ENCODE data around the gene SPATA45.

The SPATA45 gene

DNA sequence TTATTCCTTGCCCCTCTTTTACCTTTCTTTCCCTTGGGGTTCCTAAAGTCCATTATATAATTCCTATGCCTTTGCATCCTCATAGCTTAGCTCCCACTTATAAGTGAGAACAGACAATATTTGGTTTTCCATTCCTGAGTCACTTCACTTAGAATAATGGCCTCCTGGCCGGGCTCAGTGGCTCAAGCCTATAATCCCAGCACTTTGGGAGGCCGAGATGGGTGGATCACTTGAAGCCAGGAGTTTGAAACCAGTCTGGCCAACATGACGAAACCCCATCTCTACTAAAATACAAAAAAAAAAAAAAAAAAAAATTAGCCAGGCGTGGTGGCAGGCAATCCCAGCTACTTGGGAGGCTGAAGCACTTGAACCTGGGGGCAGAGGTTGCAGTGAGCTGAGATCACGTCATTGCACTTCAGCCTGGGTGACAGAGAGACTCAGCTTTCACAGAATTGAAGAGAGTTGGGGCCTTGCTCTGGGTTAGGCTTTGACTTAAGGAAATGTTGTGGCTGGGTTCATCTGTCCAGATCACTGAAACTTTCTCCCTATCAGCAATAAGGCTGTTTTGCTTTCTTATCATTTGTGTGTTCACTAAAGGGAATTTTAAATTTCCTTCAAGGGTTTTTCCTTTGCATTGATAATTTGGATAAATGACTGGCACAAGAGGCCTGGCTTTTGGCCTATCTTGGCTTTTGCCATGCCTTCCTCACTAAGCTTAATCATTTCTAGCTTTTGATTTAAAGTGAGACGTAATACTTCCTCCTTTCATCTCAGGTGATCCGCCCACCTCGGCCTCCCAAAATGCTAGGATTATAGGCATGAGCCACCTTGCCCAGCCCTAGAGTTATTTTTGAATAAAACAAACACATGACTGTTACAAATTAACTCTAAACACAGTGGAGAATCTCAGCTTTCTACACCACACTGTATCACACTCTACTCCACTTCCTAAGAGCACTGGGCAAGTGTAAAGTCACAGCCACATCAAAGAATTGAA is 13.9 kb downstream of the SPATA45 start:
- in situ Hi-C loops (cut with HindIII; ENCODE audit: low sequenced_read_pairs) = loop anchor here (5.0 kb wide), 2 partner anchors 51 to 59 kb away; no protein-coding TSS in a partner anchor

DNA sequence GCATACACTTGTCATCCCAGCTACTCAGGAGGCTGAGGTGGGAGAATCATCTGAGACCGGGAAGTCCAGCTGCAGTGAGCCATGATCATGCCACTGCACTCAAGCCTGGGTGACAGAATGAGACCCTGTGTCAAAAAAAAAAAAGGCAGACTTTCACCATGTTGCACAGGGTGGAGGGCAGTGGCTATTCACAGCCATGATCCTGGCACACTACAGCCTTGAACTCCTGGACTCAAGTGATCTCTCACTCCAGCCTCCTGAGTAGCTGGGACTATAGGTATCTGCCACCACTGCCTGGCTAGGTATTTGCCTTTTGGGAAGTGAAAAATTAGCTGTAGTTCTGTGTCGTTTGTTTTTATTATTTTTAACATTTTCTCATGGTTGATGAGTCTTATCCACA is 19.1 kb downstream of the SPATA45 start:
- in situ Hi-C loops (cut with HindIII; ENCODE audit: low sequenced_read_pairs) = no loop called here

DNA sequence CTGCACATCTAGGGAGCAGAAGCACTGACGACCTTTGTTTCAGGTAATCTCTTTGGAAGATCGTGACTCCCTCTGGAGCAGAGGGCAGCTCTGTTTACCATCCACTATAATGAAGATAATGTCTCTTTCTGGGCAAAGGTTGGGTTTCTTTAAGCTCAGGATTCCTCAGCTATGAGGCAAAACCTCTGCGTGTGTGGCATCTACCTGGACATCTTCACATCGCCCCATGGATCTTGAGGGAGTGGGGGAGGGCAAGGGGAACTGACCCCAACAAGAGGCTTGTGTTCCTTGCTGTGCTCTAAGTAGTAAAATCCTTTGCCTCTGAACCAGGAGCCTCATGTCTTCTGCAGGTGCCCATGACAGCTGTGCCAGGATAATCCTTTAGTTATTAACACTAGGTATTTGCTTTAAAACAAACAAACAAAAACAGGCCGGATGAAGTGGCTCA is 19.6 kb downstream of the SPATA45 start:
- in situ Hi-C loops (cut with HindIII; ENCODE audit: low sequenced_read_pairs) = no loop called here

DNA sequence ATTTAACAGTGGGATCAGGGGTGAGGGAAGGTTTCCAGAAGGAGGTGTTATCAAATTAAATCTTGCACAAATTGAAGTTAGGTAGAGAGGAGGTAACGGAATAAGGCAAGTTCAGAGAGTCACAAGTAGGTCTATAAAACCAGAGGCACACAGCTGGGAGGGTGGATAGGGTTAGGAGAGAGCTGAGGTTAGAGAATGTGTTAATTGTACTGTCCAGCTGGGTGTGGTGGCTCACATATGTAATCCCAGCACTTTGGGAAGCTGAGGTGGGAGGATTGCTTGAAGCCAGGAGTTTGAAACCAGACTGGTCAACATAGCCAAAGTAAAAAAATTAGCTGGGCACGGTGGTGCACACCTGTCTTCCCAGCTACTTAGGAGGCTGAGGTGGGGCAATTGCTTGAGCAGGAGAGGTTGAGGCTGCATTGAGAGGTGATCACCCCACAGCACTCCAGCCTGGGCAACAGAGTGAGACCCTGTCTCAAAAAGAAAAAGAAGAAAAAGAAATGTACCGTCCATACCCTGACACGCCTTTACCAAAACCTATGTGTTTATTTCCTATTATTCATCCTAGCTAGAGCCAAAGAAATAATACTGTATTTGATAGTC is 20.2 kb downstream of the SPATA45 start:
- in situ Hi-C loops (cut with HindIII; ENCODE audit: low sequenced_read_pairs) = no loop called here

DNA sequence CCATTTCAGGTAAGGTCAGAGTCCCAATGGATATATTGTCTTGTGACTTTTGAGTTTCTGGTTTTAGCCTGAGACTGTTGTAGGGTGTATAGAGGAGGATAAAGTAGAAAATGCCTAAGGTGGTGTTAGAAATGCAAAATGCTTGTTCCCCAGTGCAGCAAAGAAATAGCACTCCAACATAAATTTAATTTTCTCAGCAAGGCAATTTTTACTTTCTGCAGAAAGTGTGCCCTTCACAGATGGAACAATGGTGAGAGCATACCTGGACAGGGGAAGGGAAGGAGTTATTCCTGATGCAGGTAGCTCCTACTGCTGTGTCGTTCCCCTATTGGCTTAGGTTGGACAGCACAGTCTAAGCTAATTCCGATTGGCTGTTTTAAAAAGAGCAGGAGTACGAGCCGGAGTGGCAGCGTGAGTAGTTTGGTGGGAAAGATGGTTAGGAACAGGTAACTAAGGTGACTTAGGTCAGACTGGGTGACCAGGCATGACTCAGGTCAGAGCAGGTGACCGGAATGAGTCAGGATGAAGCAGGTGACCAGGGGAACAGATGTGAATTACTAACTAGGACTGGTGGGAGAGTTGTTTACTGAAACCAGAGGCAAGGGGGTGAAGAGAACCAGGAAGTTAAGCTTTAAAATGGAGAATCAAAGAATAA is 21.5 kb downstream of the SPATA45 start:
- in situ Hi-C loops (cut with HindIII; ENCODE audit: low sequenced_read_pairs) = no loop called here

DNA sequence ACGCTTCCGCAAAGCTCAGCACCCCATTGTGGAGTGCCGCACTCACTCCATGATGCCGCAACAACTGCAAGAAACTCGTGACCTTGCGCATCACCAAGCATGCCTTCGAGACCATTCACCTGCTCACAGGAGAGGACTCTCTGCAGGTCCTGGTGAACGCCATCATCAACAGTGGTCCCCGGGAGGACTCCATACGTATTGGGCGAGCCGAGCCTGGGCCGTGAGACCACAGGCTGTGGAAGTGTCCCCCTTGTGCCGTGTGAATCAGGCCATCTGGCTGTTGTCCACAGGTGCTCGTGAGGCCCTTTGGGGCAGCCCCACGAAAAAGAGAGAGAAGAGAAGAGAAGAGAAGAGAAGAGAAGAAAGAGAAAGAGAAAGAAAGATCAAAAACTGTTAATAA is 23.2 kb downstream of the SPATA45 start:
- in situ Hi-C loops (cut with HindIII; ENCODE audit: low sequenced_read_pairs) = no loop called here

DNA sequence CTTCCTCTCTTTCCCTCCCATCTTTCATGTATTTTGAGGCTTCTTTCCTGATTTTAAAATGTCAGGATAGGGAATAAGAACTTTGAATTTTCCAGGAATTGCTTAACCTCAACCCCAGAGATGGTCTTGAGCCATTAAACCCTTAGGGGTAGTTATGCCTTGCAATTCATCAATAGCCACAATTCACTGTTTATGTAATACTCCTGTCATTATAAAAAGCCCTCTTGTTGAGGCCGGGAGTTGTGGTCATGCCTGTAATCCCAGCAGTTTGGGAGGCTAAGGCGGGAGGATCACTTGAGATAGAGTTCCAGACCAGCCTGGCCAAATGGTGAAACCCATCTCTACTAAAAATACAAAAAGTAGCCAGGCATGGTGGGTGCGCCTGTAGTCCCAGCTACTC is 24.5 kb downstream of the SPATA45 start:
- in situ Hi-C loops (cut with HindIII; ENCODE audit: low sequenced_read_pairs) = no loop called here

DNA sequence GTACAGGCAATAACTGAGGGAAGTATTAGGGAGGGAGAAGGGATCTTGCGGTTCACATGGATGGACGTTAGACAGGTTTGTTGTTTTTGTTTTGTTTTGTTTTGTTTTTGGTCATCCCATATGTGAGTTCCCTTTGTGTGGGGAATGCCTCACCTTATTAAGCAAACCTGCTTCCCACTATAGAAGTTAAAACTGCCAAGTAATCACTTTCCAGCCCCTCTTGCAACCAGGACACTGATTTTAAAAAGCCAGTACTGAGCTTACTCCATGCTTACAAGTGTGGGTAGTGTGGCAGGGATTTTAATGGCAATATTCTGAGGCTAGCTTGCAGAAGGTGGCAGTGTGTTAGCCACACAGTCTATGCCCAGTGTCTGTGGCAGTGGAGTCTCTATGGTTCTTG is 26.5 kb downstream of the SPATA45 start:
- in situ Hi-C loops (cut with HindIII; ENCODE audit: low sequenced_read_pairs) = no loop called here

DNA sequence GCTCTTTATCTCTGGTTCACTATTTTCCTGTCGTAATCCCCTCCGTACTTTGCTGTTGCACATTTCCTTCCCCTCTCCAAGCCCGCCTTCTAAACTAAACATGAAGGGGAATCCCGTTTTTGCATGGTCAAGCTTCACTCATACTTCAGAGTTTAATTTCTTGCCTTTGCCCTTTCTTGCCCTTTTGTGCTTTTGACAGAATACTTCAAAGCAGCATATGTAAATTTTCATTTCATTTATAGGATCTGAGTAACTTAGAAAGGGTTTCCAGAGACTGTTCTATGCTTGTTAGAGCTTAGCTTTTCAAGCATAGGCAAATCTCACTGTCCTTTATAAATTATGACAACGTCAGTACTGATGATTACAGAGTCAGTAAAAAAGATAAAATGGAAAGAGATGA is 27.7 kb downstream of the SPATA45 start:
- in situ Hi-C loops (cut with HindIII; ENCODE audit: low sequenced_read_pairs) = no loop called here

DNA sequence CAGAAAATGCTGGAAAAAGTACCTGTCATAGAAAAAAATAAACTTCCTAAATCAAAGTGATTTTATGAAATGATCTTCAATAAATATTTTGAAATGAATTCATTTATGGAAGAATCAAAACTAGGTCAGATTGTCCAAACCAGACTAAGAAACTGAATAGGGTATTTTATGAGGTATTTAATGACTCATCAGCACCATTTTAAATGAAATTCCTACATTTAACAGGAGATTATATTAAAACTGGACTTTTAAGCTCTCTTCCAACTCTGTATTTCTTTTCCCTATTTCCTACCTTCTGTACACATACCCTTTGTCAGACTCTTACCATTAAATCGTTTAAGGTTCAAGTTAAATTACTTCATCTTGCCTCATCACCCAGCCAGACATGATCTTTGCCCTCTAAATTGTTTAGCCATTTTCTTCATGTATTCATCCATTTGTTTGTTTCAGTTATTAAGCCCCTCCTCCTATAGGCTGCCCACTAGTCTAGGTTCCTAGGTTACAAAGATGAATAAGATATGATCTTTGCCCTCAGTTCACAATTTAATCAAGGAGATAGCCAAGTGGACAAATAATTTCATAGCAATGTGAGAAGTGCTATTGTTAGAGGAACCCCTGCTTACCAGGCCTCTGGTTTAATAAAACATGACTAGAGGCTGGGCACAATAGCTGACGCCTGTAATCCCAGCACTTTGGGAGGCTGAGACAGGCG is 30.7 kb downstream of the SPATA45 start:
- in situ Hi-C loops (cut with HindIII; ENCODE audit: low sequenced_read_pairs) = no loop called here

DNA sequence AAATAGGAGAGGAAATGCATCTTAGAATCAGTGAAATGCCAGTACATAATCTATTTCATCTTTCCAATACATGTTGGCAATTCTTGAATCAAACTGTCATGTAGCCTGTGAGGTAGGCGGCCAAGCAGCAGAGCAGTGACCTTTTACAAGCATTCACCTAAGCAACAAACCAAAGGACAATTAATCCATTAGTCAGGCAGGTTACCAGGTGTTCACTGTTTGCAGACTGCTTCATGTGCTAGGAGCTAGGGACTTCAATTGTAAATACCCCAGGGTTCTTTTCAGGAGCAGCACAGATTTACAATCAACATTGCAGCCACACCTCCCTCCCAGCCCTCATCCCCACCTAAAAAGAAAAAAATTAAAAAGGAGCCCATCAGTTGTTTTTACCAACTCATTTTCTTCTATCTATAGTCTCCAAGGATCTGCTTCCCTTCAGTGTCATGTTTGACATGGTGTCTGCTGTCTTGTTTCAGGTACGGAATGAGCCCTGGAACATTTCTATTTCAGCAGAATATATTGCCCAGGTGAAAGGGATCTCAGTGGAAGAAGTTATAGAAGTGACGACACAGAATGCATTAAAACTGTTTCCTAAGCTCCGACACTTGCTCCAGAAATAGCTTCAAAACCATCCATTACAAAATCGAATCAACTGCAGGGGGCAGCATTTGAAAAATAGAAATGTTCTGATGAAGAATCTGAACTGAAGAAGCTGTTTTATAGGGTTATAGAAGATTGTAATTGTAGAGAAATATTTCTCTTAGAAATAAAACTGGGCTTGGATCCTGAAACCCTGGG is 32.7 kb downstream of the SPATA45 start:
- in situ Hi-C loops (cut with HindIII; ENCODE audit: low sequenced_read_pairs) = no loop called here

DNA sequence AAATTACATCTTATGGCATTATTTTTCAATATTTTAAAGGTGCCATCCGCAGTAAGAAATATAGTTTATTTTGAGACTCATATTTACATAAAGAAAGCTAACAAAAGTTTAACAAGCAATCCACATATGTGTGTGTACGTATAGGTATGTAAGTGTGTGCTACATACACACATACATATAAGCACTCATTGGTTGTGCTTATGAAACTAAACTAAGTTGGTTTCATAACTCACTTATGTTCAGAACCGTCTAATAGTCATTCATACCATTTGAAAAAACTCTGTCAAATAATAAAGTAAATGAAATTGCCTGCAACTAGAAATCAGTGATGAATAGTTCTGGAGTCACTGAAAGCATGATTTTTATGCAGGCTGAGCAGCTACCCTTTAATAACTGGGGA is 41.7 kb downstream of the SPATA45 start:
- in situ Hi-C loops (cut with HindIII; ENCODE audit: low sequenced_read_pairs) = no loop called here

DNA sequence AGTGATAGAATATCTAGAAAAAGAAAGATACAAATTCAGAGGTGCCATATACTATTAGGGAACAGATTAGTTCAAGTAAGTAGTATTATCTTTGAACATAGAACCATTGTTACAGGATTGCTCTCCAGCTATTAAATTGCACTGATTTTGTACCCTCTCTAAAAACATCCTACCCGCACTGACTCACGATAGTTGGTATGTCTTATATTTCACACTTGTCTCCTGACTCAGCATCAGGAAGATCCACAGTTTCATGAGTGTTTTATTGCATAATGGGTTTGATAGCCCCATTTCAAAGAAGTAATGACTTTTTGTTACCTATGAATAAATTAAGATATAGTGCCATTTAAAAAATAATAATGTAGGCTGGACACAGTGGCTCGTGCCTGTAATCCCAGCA is 49.8 kb downstream of the SPATA45 start:
- in situ Hi-C loops (cut with HindIII; ENCODE audit: low sequenced_read_pairs) = no loop called here

DNA sequence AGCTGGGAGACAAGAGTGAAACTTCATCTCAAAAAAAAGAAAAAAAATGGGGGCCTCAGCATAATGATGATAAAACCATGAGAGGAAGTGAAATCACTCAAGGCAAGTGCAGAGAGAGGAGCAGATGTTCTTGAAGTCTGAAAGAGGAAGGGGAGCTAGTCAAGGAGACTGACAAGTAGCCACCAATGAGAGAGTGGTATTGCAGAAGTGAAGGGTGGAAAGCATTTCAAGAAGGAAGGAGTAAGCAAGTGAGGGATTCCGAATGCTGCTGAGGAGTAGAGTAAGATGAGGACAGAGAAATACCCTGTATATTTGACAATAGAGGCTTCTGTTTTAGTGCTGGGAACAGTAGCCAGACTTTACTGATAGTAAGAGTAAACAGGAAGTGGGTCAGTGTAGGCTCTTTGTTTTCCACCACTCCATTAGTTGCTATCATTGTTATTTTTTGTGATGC is 52.9 kb downstream of the SPATA45 start:
- in situ Hi-C loops (cut with HindIII; ENCODE audit: low sequenced_read_pairs) = no loop called here

DNA sequence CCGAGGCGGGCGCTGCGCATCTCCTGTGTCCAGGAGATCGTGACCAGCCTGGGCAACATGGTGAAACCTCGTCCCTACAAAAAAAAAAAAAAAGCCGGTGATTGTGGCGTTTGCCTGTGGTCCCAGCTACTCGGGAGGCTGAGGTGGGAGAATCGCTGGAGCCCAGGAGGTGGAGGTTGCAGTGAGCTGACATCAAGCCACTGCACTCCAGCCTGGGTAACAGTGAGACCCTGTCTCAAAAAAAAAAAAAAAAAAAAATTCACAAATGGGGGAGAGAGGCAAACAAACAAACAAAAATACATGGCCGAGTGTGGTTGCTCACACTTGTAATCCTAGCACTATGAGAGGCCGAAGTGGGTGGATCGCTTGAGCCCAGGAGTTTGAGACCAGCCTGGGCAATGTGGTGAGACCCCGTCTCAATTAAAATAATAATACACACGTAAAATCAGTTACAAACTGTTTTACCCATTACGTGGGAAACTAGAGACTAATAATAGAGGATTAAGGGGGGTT is 55.0 kb downstream of the SPATA45 start:
- in situ Hi-C loops (cut with HindIII; ENCODE audit: low sequenced_read_pairs) = no loop called here

DNA sequence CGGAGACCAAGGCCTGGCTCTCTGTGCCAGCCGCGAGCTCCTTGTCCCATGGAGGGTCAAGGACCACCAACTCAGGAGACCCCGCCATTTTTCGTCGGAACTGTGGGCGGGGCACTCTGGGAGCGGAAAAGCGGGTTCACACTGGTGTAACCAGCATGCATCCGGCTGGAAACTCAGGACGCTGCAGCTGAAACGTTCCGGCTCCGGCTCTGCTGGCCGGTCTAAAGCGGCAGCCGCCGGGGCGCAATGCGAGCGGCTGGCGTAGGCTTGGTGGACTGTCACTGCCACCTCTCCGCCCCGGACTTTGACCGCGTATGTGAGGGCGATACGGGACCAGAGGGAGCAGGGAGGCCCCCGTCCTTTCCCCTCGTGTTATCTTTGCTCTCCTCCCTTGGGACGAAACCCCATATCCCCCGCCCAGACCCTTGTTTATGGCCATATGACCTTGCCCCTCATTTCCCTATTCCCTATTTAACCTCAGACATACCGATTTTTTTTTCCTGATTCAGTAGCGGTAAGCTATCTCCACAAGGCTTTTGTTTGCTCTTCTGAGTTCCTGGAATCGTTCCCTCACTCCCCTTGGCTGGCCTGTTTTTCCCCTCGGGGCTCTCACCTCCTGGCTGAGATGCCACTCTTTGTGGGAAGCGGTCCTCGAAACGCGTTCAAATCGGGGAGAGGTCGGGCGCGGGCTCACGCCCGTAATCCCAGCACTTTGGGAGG is 55.6 kb downstream of the SPATA45 start, which contains the start of the genes NSL1 and TATDN3:
NSL1 (minus strand) TSS at position 102 of the 720 bp plus-strand sequence; CDS start at position 88, 14 bp downstream.
TATDN3 (plus strand) TSS at position 219 of the 720 bp plus-strand sequence; CDS start at position 247, 28 bp downstream.
- in situ Hi-C loops (cut with HindIII; ENCODE audit: low sequenced_read_pairs) = no loop called here

DNA sequence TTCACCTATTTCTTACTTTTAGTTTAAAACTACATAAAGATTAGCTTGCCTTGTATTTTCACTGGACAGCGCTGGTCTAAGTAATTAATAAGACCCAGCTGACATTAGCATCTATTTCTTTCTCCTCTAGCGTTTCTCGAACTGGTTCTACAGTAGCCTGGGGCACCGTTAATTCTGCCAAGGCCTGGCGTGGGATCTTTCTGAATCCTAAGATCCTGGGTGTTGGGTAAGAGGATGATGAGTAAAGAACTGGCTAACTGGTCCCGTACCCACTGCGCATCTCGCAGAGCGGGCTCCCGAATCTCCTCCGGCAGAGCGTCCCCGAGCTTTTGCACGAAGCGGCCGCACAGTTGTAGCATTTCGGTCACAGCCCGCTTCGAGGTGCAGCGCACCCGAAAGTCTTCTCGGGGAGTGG is 56.2 kb downstream of the SPATA45 start:
- in situ Hi-C loops (cut with HindIII; ENCODE audit: low sequenced_read_pairs) = no loop called here

DNA sequence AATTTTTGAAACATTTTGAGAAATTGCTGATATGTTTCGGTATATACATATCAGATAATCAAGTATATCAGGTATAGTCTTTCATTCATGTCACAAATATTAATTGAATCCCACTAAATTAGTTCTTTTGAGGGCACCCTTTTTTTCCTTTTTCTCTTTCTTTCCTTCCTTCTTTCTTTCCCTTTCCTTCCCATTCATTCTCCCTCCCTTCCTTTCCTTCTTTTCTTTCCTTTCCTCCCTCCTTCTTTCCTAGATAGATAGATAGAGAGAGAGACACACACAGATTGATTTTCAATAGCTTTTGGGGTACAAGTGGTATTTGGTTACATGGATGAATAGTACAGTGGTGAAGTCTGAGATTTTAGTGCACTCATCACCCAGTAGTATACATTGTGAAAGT is 61.6 kb downstream of the SPATA45 start:
- in situ Hi-C loops (cut with HindIII; ENCODE audit: low sequenced_read_pairs) = no loop called here

DNA sequence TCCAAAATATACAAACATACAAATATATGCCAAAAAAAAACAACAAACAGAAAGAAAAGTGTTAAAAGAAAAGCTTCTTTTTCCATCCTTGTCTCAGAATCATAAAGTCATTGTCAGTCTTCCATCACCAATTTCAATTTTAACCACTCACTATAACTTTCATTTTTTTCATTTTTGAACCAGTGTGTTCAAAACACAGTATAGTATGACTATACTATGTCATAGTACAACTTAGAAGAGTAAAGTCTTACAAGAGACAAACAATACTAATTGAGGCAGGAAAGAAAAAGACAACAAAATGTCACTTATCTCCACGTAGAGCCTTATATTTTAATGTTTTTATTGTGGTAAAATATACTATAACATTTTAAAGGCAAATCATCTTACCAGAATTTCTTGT is 63.5 kb downstream of the SPATA45 start:
- in situ Hi-C loops (cut with HindIII; ENCODE audit: low sequenced_read_pairs) = loop anchor here (5.0 kb wide), 2 partner anchors 48 to 87 kb away; partner anchors contain the start of gene BATF3
